ENCODE results near the gene MECR. TPM values are rescaled to one million over a fixed set of nuclear protein-coding genes. Genes with fewer than 3 reads are reported as not detected.

MECR gene, protein sequence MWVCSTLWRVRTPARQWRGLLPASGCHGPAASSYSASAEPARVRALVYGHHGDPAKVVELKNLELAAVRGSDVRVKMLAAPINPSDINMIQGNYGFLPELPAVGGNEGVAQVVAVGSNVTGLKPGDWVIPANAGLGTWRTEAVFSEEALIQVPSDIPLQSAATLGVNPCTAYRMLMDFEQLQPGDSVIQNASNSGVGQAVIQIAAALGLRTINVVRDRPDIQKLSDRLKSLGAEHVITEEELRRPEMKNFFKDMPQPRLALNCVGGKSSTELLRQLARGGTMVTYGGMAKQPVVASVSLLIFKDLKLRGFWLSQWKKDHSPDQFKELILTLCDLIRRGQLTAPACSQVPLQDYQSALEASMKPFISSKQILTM
- total RNA-seq (2014; rRNA removed; shearing (Covaris generic); ENCODE audit: low replicate concordance) = 12.9 and 26.5 TPM in 2 replicates

DNA sequence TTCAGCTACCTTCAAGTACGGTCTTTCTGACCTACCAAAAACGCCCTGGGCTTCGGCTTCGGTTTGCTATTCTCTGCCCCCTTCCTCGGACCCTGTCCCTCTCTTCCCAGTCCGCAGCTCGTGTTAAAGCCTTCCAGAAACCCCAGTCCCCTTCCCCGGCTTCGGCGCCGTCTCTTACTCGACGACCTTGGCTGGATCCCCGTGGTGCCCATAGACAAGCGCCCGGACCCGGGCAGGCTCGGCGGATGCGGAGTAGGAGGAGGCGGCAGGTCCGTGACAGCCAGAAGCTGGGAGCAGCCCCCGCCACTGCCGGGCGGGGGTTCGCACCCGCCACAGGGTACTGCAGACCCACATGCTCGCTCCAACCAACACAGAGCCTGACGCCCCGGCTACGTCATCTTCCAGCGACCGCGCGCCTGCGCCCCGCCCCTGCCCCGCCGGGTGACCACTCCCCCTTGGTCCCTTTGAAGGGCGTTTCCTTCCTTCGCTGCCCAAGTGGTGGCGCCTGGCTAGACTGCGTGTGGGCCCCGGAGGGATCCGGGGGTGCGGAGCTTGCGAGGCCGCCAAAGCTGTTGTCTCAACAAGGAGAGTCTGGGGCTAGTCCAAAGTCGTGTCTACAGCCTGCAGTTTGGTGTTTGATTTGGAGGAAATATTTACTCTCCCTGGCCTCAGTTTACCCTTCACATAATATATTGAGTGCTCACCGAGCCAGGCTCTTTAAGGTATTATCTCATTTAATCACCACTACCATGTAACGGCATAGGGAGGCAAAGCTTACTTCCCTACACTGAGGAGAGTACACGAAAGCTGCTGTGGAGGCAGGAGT lies at the start of gene MECR:
MECR (minus strand) TSS at position 382 of the 826 bp plus-strand sequence; CDS start at position 354, 28 bp downstream.
- Histone ChIP-seq H3K4me3 (peak within 1 kb of the TSS; percentile 91), H3K27me3 (no peaks in the 10 kb centered on the region)
- peak; percentile 91 for DNase-seq

DNA sequence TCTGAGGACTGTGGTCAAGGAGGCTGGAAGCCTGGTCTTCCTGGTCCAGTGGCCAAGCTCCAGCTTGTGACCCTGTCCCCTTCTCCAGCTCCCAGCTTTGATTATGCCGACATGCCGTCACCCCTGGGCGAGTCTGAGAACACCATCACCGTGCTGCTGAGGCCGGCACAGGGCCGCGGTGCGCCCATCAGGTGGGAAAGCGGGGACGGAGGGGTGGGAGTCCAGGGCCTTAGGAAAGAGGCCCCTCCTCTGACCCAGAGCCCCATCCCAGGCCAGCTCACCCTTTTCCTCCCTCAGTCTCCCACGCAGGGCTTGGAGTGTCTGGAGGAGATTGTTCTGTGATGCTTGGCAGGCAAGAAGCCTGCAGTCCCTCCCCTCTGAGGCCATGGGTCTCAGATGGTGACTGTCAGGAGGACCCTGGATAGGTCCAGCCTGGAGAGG lies 49.2 kb upstream of the MECR start:
- no peak for DNase-seq
- Histone ChIP-seq H3K4me3 (no peak overlapping the region), H3K9me3 (no peaks in the 10 kb centered on the region), H3K27me3 (no peaks in the 10 kb centered on the region), H3K36me3 (no peaks in the 10 kb centered on the region)

More for the DNA sequence above, at the start of gene MECR:
- Histone ChIP-seq H3K9me3 (no peaks in the 10 kb centered on the region), H3K36me3 (no peaks in the 10 kb centered on the region)

DNA sequence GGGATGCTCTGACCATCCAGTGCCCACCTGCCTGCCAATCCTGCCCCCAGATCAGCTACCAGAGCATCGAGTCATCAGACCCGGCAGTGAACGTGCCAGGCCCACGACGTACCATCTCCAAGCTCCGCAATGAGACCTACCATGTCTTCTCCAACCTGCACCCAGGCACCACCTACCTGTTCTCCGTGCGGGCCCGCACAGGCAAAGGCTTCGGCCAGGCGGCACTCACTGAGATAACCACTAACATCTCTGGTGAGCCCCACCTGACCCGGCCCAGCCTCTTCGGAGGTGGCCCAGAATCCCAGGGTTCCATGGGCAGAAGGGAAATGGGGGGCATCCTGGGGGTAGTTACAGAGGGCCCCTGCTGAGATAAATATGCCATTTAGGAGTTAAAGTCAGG lies 48.7 kb upstream of the MECR start:
- no peaks in the 10 kb centered on the region for H3K9me3 ChIP-seq
- H3K27me3 ChIP-seq = no peaks in the 10 kb centered on the region
- no peak for DNase-seq
- no peak overlapping the region for H3K4me3 ChIP-seq
- no peaks in the 10 kb centered on the region for H3K36me3 ChIP-seq

- DNase-seq = no peak
- Histone ChIP-seq H3K36me3 (no peaks in the 10 kb centered on the region), H3K9me3 (no peaks in the 10 kb centered on the region), H3K4me3 (no peak overlapping the region), H3K27me3 (no peaks in the 10 kb centered on the region)
These were observed 47.4 kb upstream of the MECR start for GRCh38 chr1:29278124-29278523.

GRCh38 chr1:29275435-29275834 lies 44.7 kb upstream of the MECR start:
- Histone ChIP-seq H3K36me3 (no peaks in the 10 kb centered on the region), H3K9me3 (no peaks in the 10 kb centered on the region), H3K4me3 (no peak overlapping the region), H3K27me3 (no peaks in the 10 kb centered on the region)
- DNase-seq = no peak

DNA sequence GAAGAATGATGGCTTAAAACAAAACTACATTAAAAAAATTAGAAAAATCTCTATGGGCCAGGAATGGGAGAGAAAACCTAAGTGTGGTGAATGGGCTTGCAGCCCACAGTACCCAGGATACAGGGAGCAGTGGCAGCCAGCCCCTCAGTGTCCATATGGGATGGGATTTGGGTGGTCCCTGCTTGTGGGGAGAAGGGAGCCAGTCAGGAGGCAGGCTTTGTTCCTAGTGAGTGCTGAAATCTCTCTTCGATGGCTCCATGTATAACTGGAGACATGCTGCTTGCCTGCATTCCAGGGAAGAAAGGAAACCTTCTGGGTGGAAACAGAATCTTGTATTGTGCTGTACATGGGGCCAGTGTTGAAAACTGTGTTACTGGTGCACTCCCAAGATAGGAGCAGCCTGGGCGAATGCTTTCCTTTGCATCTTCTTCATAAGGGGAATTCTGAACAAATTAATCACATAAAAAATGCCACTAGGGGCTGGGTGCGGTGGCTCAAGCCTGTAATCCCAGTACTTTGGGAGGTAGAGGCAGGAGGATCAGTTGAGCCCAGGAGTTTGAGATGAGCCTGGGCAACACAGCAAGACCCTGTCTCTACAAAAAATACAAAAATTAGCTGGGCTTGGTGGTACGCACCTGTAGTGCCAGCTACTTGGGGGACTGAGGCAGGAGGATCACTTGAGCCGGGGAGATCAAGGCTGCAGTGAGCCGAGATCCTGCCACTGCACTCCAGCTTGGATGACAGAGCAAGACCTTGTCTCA lies 41.6 kb upstream of the MECR start:
- H3K27me3 ChIP-seq = no peaks in the 10 kb centered on the region
- DNase-seq = no peak
- H3K9me3 ChIP-seq = no peaks in the 10 kb centered on the region
- H3K36me3 ChIP-seq = no peaks in the 10 kb centered on the region
- no peak overlapping the region for H3K4me3 ChIP-seq

- Histone ChIP-seq H3K4me3 (no peak overlapping the region), H3K9me3 (no peaks in the 10 kb centered on the region), H3K36me3 (no peaks in the 10 kb centered on the region), H3K27me3 (no peaks in the 10 kb centered on the region)
- peak; percentile 87 for DNase-seq
These were observed 41.0 kb upstream of the MECR start for GRCh38 chr1:29271724-29272123.

- DNase-seq = no peak
- H3K4me3 ChIP-seq = no peak overlapping the region
- no peaks in the 10 kb centered on the region for H3K9me3 ChIP-seq
- H3K27me3 ChIP-seq = no peaks in the 10 kb centered on the region
- H3K36me3 ChIP-seq = no peaks in the 10 kb centered on the region
These were observed 40.3 kb upstream of the MECR start for GRCh38 chr1:29270929-29271521.

- Histone ChIP-seq H3K36me3 (no peaks in the 10 kb centered on the region), H3K4me3 (no peak overlapping the region), H3K9me3 (no peaks in the 10 kb centered on the region), H3K27me3 (no peaks in the 10 kb centered on the region)
- no peak for DNase-seq
These were observed 38.6 kb upstream of the MECR start for GRCh38 chr1:29269382-29269781.

DNA sequence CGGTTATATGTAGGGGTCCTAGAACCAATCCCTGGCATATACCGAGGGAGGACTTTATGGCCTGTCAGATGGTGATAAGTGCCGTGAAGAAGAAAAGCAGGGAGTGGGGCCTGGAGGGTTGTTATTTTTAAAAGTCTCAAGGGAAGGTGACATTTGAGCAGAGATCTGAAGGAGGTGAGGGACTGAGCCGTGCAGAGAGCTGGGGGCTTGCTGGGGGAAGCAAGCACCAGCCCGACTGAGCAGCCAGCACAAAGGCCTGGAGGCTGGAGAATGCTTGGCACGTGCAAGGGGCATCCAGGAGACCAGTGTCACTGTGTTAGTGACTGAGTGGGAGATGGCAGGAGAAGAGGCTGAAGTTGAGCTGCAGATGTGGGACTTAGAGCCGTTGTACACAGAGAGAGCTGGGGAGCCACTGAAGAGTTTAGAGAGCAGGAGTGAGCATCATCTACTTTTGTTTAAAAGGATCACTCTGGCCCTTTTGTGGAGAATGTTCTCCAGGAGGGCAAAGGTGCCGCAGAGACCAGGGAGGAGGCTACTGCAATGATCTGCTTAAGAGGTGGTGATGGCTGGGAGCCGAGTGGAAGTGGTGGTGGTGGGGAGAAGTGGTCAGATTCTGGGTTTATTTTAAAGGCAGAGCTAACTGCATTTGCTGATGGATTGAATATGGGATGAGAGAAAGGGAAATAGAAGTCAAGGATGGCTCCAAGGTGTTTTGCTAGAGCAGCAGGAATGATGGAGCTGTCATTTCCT lies 36.8 kb upstream of the MECR start:
- H3K9me3 ChIP-seq = no peaks in the 10 kb centered on the region

GRCh38 chr1:29266912-29267311 lies 36.2 kb upstream of the MECR start:
- DNase-seq = no peak
- Histone ChIP-seq H3K4me3 (no peak overlapping the region), H3K36me3 (no peaks in the 10 kb centered on the region), H3K27me3 (no peaks in the 10 kb centered on the region), H3K9me3 (no peaks in the 10 kb centered on the region)

More for the DNA sequence above, 36.8 kb upstream of the MECR start:
- Histone ChIP-seq H3K4me3 (no peak overlapping the region), H3K27me3 (no peaks in the 10 kb centered on the region), H3K36me3 (no peaks in the 10 kb centered on the region)
- DNase-seq = no peak

DNA sequence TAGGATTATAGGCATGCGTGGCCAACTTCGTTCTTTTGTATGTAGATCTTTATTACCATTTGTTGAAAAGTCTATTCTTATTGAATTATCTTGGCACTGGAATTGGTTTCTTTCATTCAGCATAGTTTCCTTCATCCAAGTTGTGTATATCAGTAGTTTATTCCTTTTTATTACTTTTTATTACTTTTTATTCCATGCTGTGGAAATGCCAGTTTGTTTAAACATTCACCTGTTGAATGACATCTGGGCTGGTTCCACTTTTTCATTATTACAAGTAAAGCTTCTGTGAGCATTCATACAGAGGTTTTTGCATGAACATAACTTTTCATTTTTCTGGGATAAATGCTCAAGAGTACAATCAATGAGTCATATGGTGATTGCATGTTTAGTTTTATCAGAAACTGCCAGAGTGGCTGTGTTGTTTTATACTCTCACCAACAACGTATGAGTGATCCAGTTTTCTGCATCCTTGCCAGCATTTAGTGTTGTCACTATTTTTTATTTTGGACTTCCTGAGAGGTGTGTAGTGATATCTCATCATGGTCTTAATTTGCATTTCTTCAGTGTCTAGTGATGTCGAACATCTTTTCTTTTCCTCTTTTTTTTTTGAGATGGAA lies 34.1 kb upstream of the MECR start:
- H3K9me3 ChIP-seq = no peaks in the 10 kb centered on the region
- no peak overlapping the region for H3K4me3 ChIP-seq
- no peak for DNase-seq
- H3K27me3 ChIP-seq = no peaks in the 10 kb centered on the region
- H3K36me3 ChIP-seq = no peaks in the 10 kb centered on the region

DNA sequence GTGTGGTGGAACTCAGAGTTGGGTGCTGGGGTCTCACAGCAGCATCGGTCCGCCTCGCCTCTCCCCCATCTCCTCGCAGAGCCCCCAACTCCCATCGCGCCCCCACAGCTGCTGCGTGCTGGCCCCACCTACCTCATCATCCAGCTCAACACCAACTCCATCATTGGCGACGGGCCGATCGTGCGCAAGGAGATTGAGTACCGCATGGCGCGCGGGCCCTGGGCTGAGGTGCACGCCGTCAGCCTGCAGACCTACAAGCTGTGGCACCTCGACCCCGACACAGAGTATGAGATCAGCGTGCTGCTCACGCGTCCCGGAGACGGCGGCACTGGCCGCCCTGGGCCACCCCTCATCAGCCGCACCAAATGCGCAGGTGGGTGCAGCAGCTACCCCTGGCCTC lies 29.8 kb upstream of the MECR start:
- H3K9me3 ChIP-seq = no peaks in the 10 kb centered on the region
- H3K27me3 ChIP-seq = no peaks in the 10 kb centered on the region
- no peaks in the 10 kb centered on the region for H3K36me3 ChIP-seq
- DNase-seq = no peak
- H3K4me3 ChIP-seq = no peak overlapping the region

DNA sequence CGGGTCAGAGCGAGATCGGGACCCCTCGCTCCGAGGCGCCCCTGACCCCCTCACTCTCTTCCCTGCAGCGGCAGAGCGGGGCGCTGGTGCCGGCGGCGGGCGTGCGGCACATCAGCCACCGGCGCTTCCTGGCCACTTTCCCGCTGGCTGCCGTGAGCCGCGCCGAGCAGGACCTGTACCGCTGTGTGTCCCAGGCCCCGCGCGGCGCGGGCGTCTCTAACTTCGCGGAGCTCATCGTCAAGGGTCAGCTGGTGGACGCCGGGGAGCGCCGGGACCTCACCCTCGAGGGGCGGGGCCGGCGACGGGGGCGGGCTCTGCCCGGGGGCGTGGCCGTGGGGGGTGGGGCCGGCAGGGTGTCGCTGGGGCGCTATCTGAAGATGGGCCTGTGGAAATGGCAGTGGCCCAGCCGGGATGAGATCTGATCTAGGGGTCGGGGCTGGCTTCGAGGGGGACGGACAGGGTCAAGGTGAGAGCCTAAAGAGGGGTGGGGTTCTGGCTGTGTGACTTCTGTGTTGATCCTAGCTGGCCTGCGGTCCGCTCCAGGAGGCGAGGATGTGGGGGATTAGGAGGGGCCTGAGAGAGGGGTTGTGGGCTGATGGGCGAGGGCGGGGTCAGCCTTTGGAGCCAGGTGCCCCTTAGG lies 29.2 kb upstream of the MECR start:
- no peak for DNase-seq
- Histone ChIP-seq H3K4me3 (no peak overlapping the region), H3K36me3 (no peaks in the 10 kb centered on the region), H3K27me3 (no peaks in the 10 kb centered on the region), H3K9me3 (no peaks in the 10 kb centered on the region)
